HG03175 (cell line): ENCODE data around the gene EPSTI1.

Experiments used
- ATAC-seq: cut with Tn5 transposase; IDR thresholded peaks from one replicate; pipeline ENCODE4 v1.9.1; 2021; ENCODE audit warnings: mild to moderate bottlenecking, moderate library complexity; ENCODE audit not compliant: unreplicated experiment

The EPSTI1 gene

GRCh38 chr13:42905579-42905978 lies 86.5 kb downstream of the EPSTI1 start:
- ATAC-seq: no peak

GRCh38 chr13:42899266-42899665 lies 92.8 kb downstream of the EPSTI1 start:
- ATAC-seq: no peak

- no peak for ATAC-seq
These were observed 96.3 kb downstream of the EPSTI1 start for GRCh38 chr13:42895776-42896175.

GRCh38 chr13:42894765-42895243 lies 97.2 kb downstream of the EPSTI1 start:
- ATAC-seq: no peak

- ATAC-seq: no peak
These were observed 98.8 kb downstream of the EPSTI1 start for GRCh38 chr13:42893214-42893671.

- no peak for ATAC-seq
These were observed 99.3 kb downstream of the EPSTI1 start for GRCh38 chr13:42892760-42893159.

- ATAC-seq: no peak
These were observed 100.5 kb downstream of the EPSTI1 start for GRCh38 chr13:42891591-42891990.

GRCh38 chr13:42885325-42885724 lies 106.7 kb downstream of the EPSTI1 start:
- ATAC-seq: no peak

- ATAC-seq: no peak
These were observed 108.1 kb downstream of the EPSTI1 start for GRCh38 chr13:42883771-42884467.

- no peak for ATAC-seq
These were observed 108.9 kb downstream of the EPSTI1 start for GRCh38 chr13:42883142-42883541.

- no peak for ATAC-seq
These were observed 111.9 kb downstream of the EPSTI1 start for GRCh38 chr13:42880056-42880605.

GRCh38 chr13:42878721-42879120 lies 113.3 kb downstream of the EPSTI1 start:
- no peak for ATAC-seq

GRCh38 chr13:42876887-42877545 lies 115.0 kb downstream of the EPSTI1 start:
- ATAC-seq: no peak

- peak; percentile 92 for ATAC-seq
These were observed 115.7 kb downstream of the EPSTI1 start for GRCh38 chr13:42876270-42876714.

- ATAC-seq: peak; percentile 8
These were observed 116.4 kb downstream of the EPSTI1 start for GRCh38 chr13:42875475-42876269.

GRCh38 chr13:42874221-42874620 lies 117.8 kb downstream of the EPSTI1 start:
- no peak for ATAC-seq

GRCh38 chr13:42873081-42873480 lies 119.0 kb downstream of the EPSTI1 start:
- ATAC-seq: no peak

GRCh38 chr13:42867232-42867631 lies 124.8 kb downstream of the EPSTI1 start:
- no peak for ATAC-seq

GRCh38 chr13:42865768-42866102 lies 126.3 kb downstream of the EPSTI1 start:
- ATAC-seq: no peak

GRCh38 chr13:42864952-42865767 lies 126.9 kb downstream of the EPSTI1 start:
- ATAC-seq: no peak
